B cell (primary cell): Measurements from ENCODE around the gene STK16. TPM values are rescaled to one million over a fixed set of nuclear protein-coding genes. Genes with fewer than 3 reads are reported as not detected.

ENCODE experiments used
- ATAC-seq: fragments of 200-7000 bp; cut with Tn5 transposase; one replicate; pipeline ENCODE4 v1.10.0; 2021; ENCODE audit warnings: low read depth, mild to moderate bottlenecking, moderate number of reproducible peaks, moderate library complexity
- CTCF ChIA-PET: fragments of 350-600 bp; sonication (Branson Sonifier 250); formaldehyde crosslinking; loops from one replicate; lab custom pipeline; 2021; ENCODE audit warnings: antibody characterized with exemption, inconsistent platforms; lab: Charles Lee
- POLR2A ChIA-PET: fragments of 350-600 bp; sonication (Branson Sonifier 250); formaldehyde crosslinking; loops from one replicate; lab custom pipeline; 2021; ENCODE audit warnings: antibody characterized with exemption; lab: Charles Lee
- DNase-seq: peaks from one replicate; pipeline ENCODE4 v3.0.0; 2013
- H2AFZ ChIP-seq: 2 replicates; pipeline ENCODE4 v1.6.1; 2012; ENCODE audit warnings: mild to moderate bottlenecking, low read depth, low read length; ENCODE audit not compliant: insufficient read depth, poor library complexity, severe bottlenecking
- H3K27ac ChIP-seq, 2 donors: 1 replicate in 1 of 2; 2 replicates in 1 of 2; pipeline ENCODE4 v1.5.1; 2012 to 2013; ENCODE audit warnings: low read length in 2 of 2, mild to moderate bottlenecking in 2 of 2, moderate library complexity in 1 of 2
- H3K27me3 ChIP-seq, 4 experiments: fragments of 200-600 bp in 1 of 4; sonication (generic) in 1 of 4; replicated peaks in 1 of 4; 1 replicate in 2 of 4; 2 replicates in 2 of 4; pipeline versions ENCODE4 v1.6.1 to v1.7.0; 2013 to 2016; ENCODE audit warnings: low read length in 3 of 4, mild to moderate bottlenecking in 2 of 4, mixed read lengths in 1 of 4, moderate library complexity in 1 of 4; ENCODE audit not compliant: insufficient read depth in 4 of 4, control insufficient read depth in 3 of 4; ENCODE audit errors: control extremely low read depth in 1 of 4
- H3K36me3 ChIP-seq, 2 experiments: replicated peaks in 1 of 2; 1 replicate in 1 of 2; 2 replicates in 1 of 2; pipeline versions ENCODE4 v1.6.1 to v1.7.1; 2013; ENCODE audit warnings: low read length in 1 of 2; ENCODE audit not compliant: insufficient read depth in 2 of 2, control insufficient read depth in 1 of 2; ENCODE audit errors: control extremely low read depth in 1 of 2, extremely low read depth in 1 of 2
- H3K4me1 ChIP-seq, 2 donors: fragments of 200-600 bp in 1 of 2; sonication (generic) in 1 of 2; 1 replicate in 1 of 2; 2 replicates in 1 of 2; pipeline versions ENCODE4 v1.5.1 to v1.6.1; 2013 to 2017; ENCODE audit warnings: low read length in 2 of 2; ENCODE audit not compliant: control insufficient read depth in 2 of 2, insufficient read depth in 2 of 2
- H3K4me2 ChIP-seq: replicated peaks from 2 replicates; pipeline ENCODE3; 2012; ENCODE audit warnings: mild to moderate bottlenecking, low read depth, low read length; ENCODE audit not compliant: poor library complexity, severe bottlenecking
- H3K4me3 ChIP-seq, 5 experiments: fragments of 200-600 bp in 1 of 5; sonication (generic) in 1 of 5; 1 replicate in 3 of 5; 2 replicates in 2 of 5; pipeline versions ENCODE4 v1.5.1 to v1.7.0; 2011 to 2016; ENCODE audit warnings: low read length in 4 of 5, mild to moderate bottlenecking in 4 of 5, low read depth in 2 of 5, control low read depth in 1 of 5, moderate library complexity in 1 of 5; ENCODE audit not compliant: insufficient read depth in 1 of 5; ENCODE audit errors: control extremely low read depth in 1 of 5, extremely low read depth in 1 of 5
- H3K79me2 ChIP-seq: fragments of 200-600 bp; sonication (generic); one replicate; pipeline ENCODE4 v1.6.0; 2016; ENCODE audit warnings: low read length; ENCODE audit not compliant: control insufficient read depth, insufficient read depth
- H3K9ac ChIP-seq: fragments of 200-600 bp; sonication (generic); 2 replicates; pipeline ENCODE4 v1.6.1; 2017; ENCODE audit warnings: mild to moderate bottlenecking, low read length, moderate library complexity
- H3K9me3 ChIP-seq, 3 donors: one replicate each; pipeline versions ENCODE4 v1.6.1 to v1.7.1; 2013; ENCODE audit warnings: low read length in 2 of 3; ENCODE audit not compliant: control insufficient read depth in 2 of 3, insufficient read depth in 1 of 3; ENCODE audit errors: control extremely low read depth in 1 of 3
- H4K20me1 ChIP-seq: 2 replicates; pipeline ENCODE4 v1.6.0; 2012; ENCODE audit warnings: mild to moderate bottlenecking, low read length; ENCODE audit not compliant: insufficient read depth, control insufficient read depth, poor library complexity, severe bottlenecking
- H3K27ac Mint-ChIP-seq: one replicate; pipeline ENCODE4 v1.8.0; 2021; ENCODE audit warnings: mixed read lengths
- H3K27me3 Mint-ChIP-seq: one replicate; pipeline ENCODE4 v1.8.0; 2021; ENCODE audit warnings: mixed read lengths
- H3K4me1 Mint-ChIP-seq: one replicate; pipeline ENCODE4 v1.8.0; 2021; ENCODE audit warnings: mixed read lengths
- H3K4me3 Mint-ChIP-seq: one replicate; pipeline ENCODE4 v1.8.0; 2021; ENCODE audit warnings: mixed read lengths
- H3K9me3 Mint-ChIP-seq: one replicate; pipeline ENCODE4 v1.8.0; 2022; ENCODE audit warnings: mixed read lengths; ENCODE audit not compliant: insufficient read depth
- CTCF ChIP-seq: fragments of 200-600 bp; IDR thresholded peaks from one replicate; pipeline ENCODE4 v1.8.0; 2022; ENCODE audit warnings: antibody characterized with exemption, mild to moderate bottlenecking
- EZH2 ChIP-seq: IDR thresholded peaks from 2 replicates; pipeline ENCODE4 v1.6.1; 2012; ENCODE audit warnings: borderline replicate concordance, low read depth, mild to moderate bottlenecking, moderate library complexity, low read length; ENCODE audit not compliant: insufficient read depth, poor library complexity, severe bottlenecking
- WGBS: methylation state at CpG from one replicate; pipeline ENCODE4 v1.1.5; 2013; ENCODE audit warnings: missing lambda C conversion rate; ENCODE audit not compliant: insufficient coverage; 5-methylcytosine and 5-hydroxymethylcytosine counted together
- intact Hi-C: fragments of 100-400 bp; cut with micrococcal nuclease; formaldehyde crosslinking; loops from one replicate; pipeline ENCODE4 v1.10.0; 2022
- polyA plus RNA-seq: library from polyadenylated mRNA; depleted of rRNA; stranded (reverse); fragments of >200 nt; gene quantifications from 2 replicates; pipeline ENCODE4 v1.2.3, GENCODE V29; 2012
- total RNA-seq, 2 donors: library from RNA; stranded (reverse); fragments of 120-200 nt in 1 of 2; gene quantifications; 1 replicate in 1 of 2; 2 replicates in 1 of 2; pipeline versions ENCODE4 v1.2.3 to v1.2.4, GENCODE V29; 2013 to 2022

The STK16 gene
- total and polyA plus RNA-seq, 2 donors (not counting 1 experiment from before 2014, with no cell fraction given) = 29.0 to 60.1 TPM

DNA sequence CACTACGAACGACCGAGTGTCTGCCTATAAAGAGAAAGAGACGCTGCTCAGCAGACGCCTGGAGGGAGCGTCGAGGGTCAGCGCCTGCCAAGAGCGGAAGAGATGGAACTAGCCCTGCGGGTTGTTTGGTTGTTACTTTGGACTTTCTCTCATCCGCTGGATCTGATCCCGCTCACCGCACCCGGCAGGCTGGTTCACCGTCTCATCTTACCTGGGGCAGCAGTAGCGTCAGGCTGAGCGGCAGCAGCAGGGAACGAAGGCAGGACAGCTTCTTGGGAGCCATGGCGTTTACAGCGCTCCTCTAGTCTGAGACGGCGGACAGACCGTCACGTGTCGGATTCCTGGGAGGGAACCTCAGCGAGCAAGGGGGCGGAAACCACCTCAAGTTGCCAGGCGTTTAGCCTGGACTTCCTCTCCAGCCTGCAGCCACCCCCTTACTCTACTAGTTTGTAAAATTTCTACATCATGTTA lies 2.0 kb upstream of the STK16 start:
- Mint-ChIP-seq H3K9me3 (no peaks in the 10 kb centered on the region), H3K27ac (peak overlapping the region; percentile 71), H3K27me3 (no peaks in the 10 kb centered on the region), H3K4me3 (peak overlapping the region; percentile 74), H3K4me1 (peaks cover 42% of the 10 kb centered on the region)
- WGBS = 66% methylated on average over 23 of the region's 28 CpGs
- Histone ChIP-seq H3K9ac (no peak overlapping the region), H2AFZ (peak overlapping the region; percentile 46), H4K20me1 (no peaks in the 10 kb centered on the region), H3K36me3 (peaks cover 0 to 10% of the 10 kb centered on the region in 2 experiments), H3K4me1 (peaks cover 32 to 38% of the 10 kb centered on the region in 2 donors), H3K79me2 (peaks cover 39% of the 10 kb centered on the region), H3K4me2 (peak overlapping the region; percentile 32), H3K27me3 (no peaks in the 10 kb centered on the region), H3K9me3 (no peaks in the 10 kb centered on the region), H3K4me3 (peak overlapping the region in 1 of 5 experiments; percentile 30), H3K27ac (no peak overlapping the region)
- TF ChIP-seq EZH2 (no peak), CTCF (no peak)
- ChIA-PET CTCF (no interaction called here), POLR2A (no interaction called here)
- intact Hi-C loops = no loop called here
- ATAC-seq (no peak), DNase-seq (no peak)

GRCh38 chr2:219244789-219245147 lies 511 bp upstream of the STK16 start:
- H3K9me3 ChIP-seq = no peaks in the 10 kb centered on the region

More at GRCh38 chr2:219244789-219245147, 511 bp upstream of the STK16 start:
- no peak for DNase-seq
- Histone ChIP-seq H3K27me3 (no peaks in the 10 kb centered on the region), H3K4me1 (peaks cover 47 to 52% of the 10 kb centered on the region in 2 donors), H3K79me2 (peaks cover 47% of the 10 kb centered on the region), H3K9ac (peak overlapping the region; percentile 96), H3K36me3 (peaks cover 0 to 16% of the 10 kb centered on the region in 2 experiments), H2AFZ (peak overlapping the region; percentile 96), H3K4me3 (peak overlapping the region; percentile 50 to 98 (median 94)), H3K4me2 (peak overlapping the region; percentile 93), H3K27ac (peak overlapping the region; percentile 87 to 92), H4K20me1 (no peaks in the 10 kb centered on the region)
- Mint-ChIP-seq H3K27me3 (no peaks in the 10 kb centered on the region), H3K4me3 (peak overlapping the region; percentile 92), H3K4me1 (peaks cover 57% of the 10 kb centered on the region), H3K9me3 (no peaks in the 10 kb centered on the region), H3K27ac (peak overlapping the region; percentile 96)
- POLR2A ChIA-PET = interaction anchor here (0.7 to 2.7 kb wide), 9 partner anchors 9 to 143 kb away, joined by 3 to 49 read pairs (median 9); partner anchors contain the start of genes ABCB6, ANKZF1, ATG9A and CNPPD1
- intact Hi-C loops = loop anchor here (1.0 to 2.0 kb wide), 6 partner anchors 9 to 84 kb away; partner anchors contain the start of genes ANKZF1, ATG9A, CNPPD1 and DNAJB2
- CTCF ChIA-PET = interaction anchor here (0.6 to 3.0 kb wide), 16 partner anchors 9 to 91 kb away, joined by 3 to 25 read pairs (median 4); partner anchors contain the start of genes ANKZF1, ATG9A, DNAJB2 and TUBA4A
- no peak for TF ChIP-seq CTCF
- TF ChIP-seq EZH2 = no peak
- ATAC-seq = no peak
- WGBS = no CpG with 5 or more reads among the region's 6 CpGs
